GM12878 (cell line): Measurements from ENCODE around the gene GCDH. TPM values are rescaled to one million over a fixed set of nuclear protein-coding genes. Genes with fewer than 3 reads are reported as not detected.

Experiments
- ATAC-seq: fragments of 200-7000 bp; cut with Tn5 transposase; 3 replicates; pipeline ENCODE4 v1.9.1; 2020; ENCODE audit warnings: mild to moderate bottlenecking, moderate library complexity
- BruUV-seq: library from RNA; stranded (reverse); fragments of 400-500 nt; replicated peaks from 2 replicates; lab custom pipeline; 2021; lab: Mats Ljungman, UMichigan
- CTCF ChIA-PET: fragments of 300-600 bp; sonication (Branson Sonifier 250); formaldehyde crosslinking; extraction: SDS; loops from one replicate; lab custom pipeline; 2021; ENCODE audit warnings: inconsistent platforms; lab: Yijun Ruan, JAX
- POLR2A ChIA-PET: fragments of 350-600 bp; formaldehyde crosslinking; extraction: SDS; loops from one replicate; lab custom pipeline; 2021; ENCODE audit warnings: inconsistent platforms; lab: Charles Lee
- RAD21 ChIA-PET: fragments of 300-600 bp; sonication (Branson Sonifier 250); formaldehyde crosslinking; loops from one replicate; lab custom pipeline; 2023; ENCODE audit warnings: antibody characterized with exemption; ENCODE audit not compliant: unreplicated experiment; lab: Charles Lee
- SMC1A ChIA-PET: fragments of 300-600 bp; sonication (Branson Sonifier 250); formaldehyde crosslinking; loops from one replicate; lab custom pipeline; 2023; ENCODE audit not compliant: unreplicated experiment, uncharacterized antibody; lab: Charles Lee
- DNase-seq: peaks from one replicate; pipeline ENCODE4 v3.0.0-alpha.2; 2011; ENCODE audit warnings: low read depth, low spot score
- FAIRE-seq: peaks from 3 replicates; lab custom pipeline; 2011; peaks lifted over from hg19 to GRCh38; lab: Jason Lieb, UNC
- H2AFZ ChIP-seq: 2 replicates; pipeline ENCODE4 v1.6.0; 2011; ENCODE audit warnings: low read depth, low read length, control low read depth; ENCODE audit not compliant: control insufficient read depth
- H3K27ac ChIP-seq: 2 replicates; pipeline ENCODE4 v1.5.1; 2011; ENCODE audit warnings: control low read depth; ENCODE audit not compliant: control insufficient read depth, insufficient read depth
- H3K27me3 ChIP-seq, 2 experiments: replicated peaks in 1 of 2; 2 replicates each; pipeline versions ENCODE4 v1.6.0 to v1.6.1; 2011; ENCODE audit warnings: low read length in 1 of 2; ENCODE audit not compliant: control insufficient read depth in 2 of 2, insufficient read depth in 2 of 2
- H3K36me3 ChIP-seq, 2 experiments: 2 replicates each; pipeline ENCODE4 v1.5.1; 2011; ENCODE audit warnings: low read length in 1 of 2; ENCODE audit not compliant: control insufficient read depth in 2 of 2, insufficient read depth in 2 of 2
- H3K4me1 ChIP-seq: 2 replicates; pipeline ENCODE4 v1.6.1; 2011; ENCODE audit warnings: mild to moderate bottlenecking, low read length, moderate library complexity, mixed read lengths; ENCODE audit not compliant: control insufficient read depth, insufficient read depth
- H3K4me2 ChIP-seq: 2 replicates; pipeline ENCODE4 v1.6.0; 2011; ENCODE audit warnings: control low read depth; ENCODE audit not compliant: control insufficient read depth, insufficient read depth
- H3K4me3 ChIP-seq: fragments of 200-600 bp; sonication (generic); 2 replicates; pipeline ENCODE4 v1.5.1; 2016
- H3K79me2 ChIP-seq: 2 replicates; pipeline ENCODE4 v1.6.0; 2011; ENCODE audit warnings: low read length; ENCODE audit not compliant: control insufficient read depth, insufficient read depth
- H3K9ac ChIP-seq: 2 replicates; pipeline ENCODE4 v1.8.0; 2011; ENCODE audit warnings: low read length, control low read depth, mixed read lengths; ENCODE audit not compliant: control insufficient read depth, insufficient read depth
- H3K9me3 ChIP-seq: replicated peaks from 3 replicates; pipeline ENCODE4 v1.5.1; 2011; ENCODE audit warnings: mild to moderate bottlenecking, low read length; ENCODE audit not compliant: control insufficient read depth, insufficient read depth
- H4K20me1 ChIP-seq: 2 replicates; pipeline ENCODE4 v1.6.0; 2011; ENCODE audit not compliant: control insufficient read depth, insufficient read depth
- NFIC ChIP-seq: IDR thresholded peaks from 2 replicates; pipeline ENCODE4 v1.6.1; 2012; ENCODE audit warnings: low read depth, mild to moderate bottlenecking, inconsistent platforms, low read length, moderate library complexity
- NFYB ChIP-seq: IDR thresholded peaks from 2 replicates; pipeline ENCODE4 v1.6.1; 2011; ENCODE audit warnings: low read depth, mild to moderate bottlenecking, low read length, improper control_type of control experiment, moderate library complexity; ENCODE audit not compliant: insufficient read depth
- PML ChIP-seq: IDR thresholded peaks from 2 replicates; pipeline ENCODE4 v1.6.1; 2012; ENCODE audit warnings: low read length, inconsistent platforms
- RELA ChIP-seq: fragments of 450-650 bp; IDR thresholded peaks from 2 replicates; pipeline ENCODE4 v1.8.0; 2014; ENCODE audit warnings: borderline replicate concordance; ENCODE audit not compliant: partially characterized antibody
- RFX5 ChIP-seq: IDR thresholded peaks from 2 replicates; pipeline ENCODE4 v1.6.1; 2011; ENCODE audit warnings: low read depth, low read length, improper control_type of control experiment
- STAT3 ChIP-seq: IDR thresholded peaks from 2 replicates; pipeline ENCODE4 v1.6.1; 2011; ENCODE audit warnings: low read depth, low read length, improper control_type of control experiment
- ZNF207 ChIP-seq: fragments of 450-650 bp; IDR thresholded peaks from 2 replicates; pipeline ENCODE4 v1.6.1; 2014; ENCODE audit warnings: antibody characterized with exemption, mild to moderate bottlenecking, borderline replicate concordance
- WGBS: methylation state at CpG from one replicate; pipeline ENCODE4 v1.1.6; 2016; ENCODE audit warnings: low lambda C conversion rate; ENCODE audit not compliant: insufficient replicate concordance, insufficient coverage; ENCODE audit errors: missing lambda C conversion rate; 5-methylcytosine and 5-hydroxymethylcytosine counted together
- in situ Hi-C: fragments of 300-500 bp; cut with MboI; formaldehyde crosslinking; loops from 9 replicates; pipeline ENCODE4 v1.14.3; 2018; ENCODE audit warnings: mixed read lengths
- intact Hi-C: fragments of 100-400 bp; cut with micrococcal nuclease; formaldehyde crosslinking; loops from one replicate; pipeline ENCODE4 v1.14.2; 2022; ENCODE audit not compliant: unreplicated experiment
- polyA plus RNA-seq, 11 experiments: library from polyadenylated mRNA; depleted of rRNA in 4 of 11; unstranded in 6 of 11; stranded (reverse) in 5 of 11; fragments of >200 nt; fragmentation: Nextera tagmentation in 4 of 11; fragmentation: Illumina TruSeq in 1 of 11; extraction: Ambion mirVana in 4 of 11; extraction: Trizol in 1 of 11; gene quantifications; 1 replicate in 1 of 11; 2 replicates in 10 of 11; pipeline versions ENCODE4 v1.2.1 to v1.2.3, GENCODE V29; 2011 to 2016; ENCODE audit warnings: inconsistent platforms in 2 of 11, missing spikeins in 2 of 11, low read depth in 1 of 11
- total RNA-seq, 4 experiments: library from RNA; depleted of rRNA in 3 of 4; stranded (reverse); fragments of >200 nt in 3 of 4; fragmentation: Illumina TruSeq in 1 of 4; extraction: Trizol in 1 of 4; gene quantifications; 2 replicates each; pipeline versions ENCODE4 v1.2.1 to v1.2.3, GENCODE V29; 2013 to 2021
- TF ChIP-seq, protein P1 (sequence below): IDR thresholded peaks from 2 replicates; pipeline ENCODE4 v1.6.1; 2012; ENCODE audit warnings: improper control_type of control experiment, low read depth, low read length; ENCODE audit not compliant: insufficient replicate concordance

GCDH gene
- total and polyA plus RNA-seq, 10 of the 15 experiments (the other 5 are each of a cell fraction or from before 2014, with no cell fraction given) = 4.2 to 69.4 (median 39.7) TPM

DNA sequence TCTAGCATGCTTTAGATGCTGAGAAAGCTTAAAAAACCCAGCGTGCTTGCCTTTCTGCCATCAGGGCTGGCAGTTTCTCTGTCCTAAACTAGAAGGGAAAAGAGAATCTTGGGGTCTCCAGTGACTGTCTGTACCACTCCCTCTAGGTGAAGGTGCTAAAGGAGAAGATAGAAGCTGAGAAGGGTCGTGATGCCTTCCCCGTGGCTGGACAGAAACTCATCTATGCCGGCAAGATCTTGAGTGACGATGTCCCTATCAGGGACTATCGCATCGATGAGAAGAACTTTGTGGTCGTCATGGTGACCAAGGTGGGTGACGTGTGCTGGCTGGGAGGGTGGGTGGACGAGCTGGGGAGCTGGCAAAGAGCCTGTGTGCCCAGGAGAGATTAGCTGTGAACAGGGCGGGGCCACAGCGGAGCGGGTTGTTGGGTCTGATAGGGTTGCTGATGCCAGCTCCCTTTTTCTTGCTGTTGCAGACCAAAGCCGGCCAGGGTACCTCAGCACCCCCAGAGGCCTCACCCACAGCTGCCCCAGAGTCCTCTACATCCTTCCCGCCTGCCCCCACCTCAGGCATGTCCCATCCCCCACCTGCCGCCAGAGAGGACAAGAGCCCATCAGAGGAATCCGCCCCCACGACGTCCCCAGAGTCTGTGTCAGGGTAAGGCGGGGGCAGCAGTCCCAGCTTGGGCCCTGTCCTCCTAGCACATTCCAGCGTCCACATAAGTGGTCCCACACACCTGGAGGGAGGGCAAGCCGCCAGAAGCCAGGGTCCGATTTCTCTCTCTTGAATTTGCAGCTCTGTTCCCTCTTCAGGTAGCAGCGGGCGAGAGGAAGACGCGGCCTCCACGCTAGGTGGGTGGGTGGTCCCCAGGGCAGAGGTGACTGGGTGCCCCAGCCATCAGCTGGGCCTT, 57.0 kb downstream of the GCDH start:
- SMC1A ChIA-PET = no interaction called here
- Histone ChIP-seq H3K4me3 (no peak overlapping the region), H3K27me3 (no peaks in the 10 kb centered on the region)
- POLR2A ChIA-PET = no interaction called here
- RAD21 ChIA-PET = no interaction called here
- CTCF ChIA-PET = interaction anchor here (0.5 to 1.0 kb wide), 2 partner anchors 18 to 63 kb away, joined by 3 to 5 read pairs; no protein-coding TSS in a partner anchor
- TF ChIP-seq, protein P1, sequence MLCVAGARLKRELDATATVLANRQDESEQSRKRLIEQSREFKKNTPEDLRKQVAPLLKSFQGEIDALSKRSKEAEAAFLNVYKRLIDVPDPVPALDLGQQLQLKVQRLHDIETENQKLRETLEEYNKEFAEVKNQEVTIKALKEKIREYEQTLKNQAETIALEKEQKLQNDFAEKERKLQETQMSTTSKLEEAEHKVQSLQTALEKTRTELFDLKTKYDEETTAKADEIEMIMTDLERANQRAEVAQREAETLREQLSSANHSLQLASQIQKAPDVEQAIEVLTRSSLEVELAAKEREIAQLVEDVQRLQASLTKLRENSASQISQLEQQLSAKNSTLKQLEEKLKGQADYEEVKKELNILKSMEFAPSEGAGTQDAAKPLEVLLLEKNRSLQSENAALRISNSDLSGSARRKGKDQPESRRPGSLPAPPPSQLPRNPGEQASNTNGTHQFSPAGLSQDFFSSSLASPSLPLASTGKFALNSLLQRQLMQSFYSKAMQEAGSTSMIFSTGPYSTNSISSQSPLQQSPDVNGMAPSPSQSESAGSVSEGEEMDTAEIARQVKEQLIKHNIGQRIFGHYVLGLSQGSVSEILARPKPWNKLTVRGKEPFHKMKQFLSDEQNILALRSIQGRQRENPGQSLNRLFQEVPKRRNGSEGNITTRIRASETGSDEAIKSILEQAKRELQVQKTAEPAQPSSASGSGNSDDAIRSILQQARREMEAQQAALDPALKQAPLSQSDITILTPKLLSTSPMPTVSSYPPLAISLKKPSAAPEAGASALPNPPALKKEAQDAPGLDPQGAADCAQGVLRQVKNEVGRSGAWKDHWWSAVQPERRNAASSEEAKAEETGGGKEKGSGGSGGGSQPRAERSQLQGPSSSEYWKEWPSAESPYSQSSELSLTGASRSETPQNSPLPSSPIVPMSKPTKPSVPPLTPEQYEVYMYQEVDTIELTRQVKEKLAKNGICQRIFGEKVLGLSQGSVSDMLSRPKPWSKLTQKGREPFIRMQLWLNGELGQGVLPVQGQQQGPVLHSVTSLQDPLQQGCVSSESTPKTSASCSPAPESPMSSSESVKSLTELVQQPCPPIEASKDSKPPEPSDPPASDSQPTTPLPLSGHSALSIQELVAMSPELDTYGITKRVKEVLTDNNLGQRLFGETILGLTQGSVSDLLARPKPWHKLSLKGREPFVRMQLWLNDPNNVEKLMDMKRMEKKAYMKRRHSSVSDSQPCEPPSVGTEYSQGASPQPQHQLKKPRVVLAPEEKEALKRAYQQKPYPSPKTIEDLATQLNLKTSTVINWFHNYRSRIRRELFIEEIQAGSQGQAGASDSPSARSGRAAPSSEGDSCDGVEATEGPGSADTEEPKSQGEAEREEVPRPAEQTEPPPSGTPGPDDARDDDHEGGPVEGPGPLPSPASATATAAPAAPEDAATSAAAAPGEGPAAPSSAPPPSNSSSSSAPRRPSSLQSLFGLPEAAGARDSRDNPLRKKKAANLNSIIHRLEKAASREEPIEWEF = no peak
- TF ChIP-seq NFIC = no peak
- no peak for TF ChIP-seq RELA
- TF ChIP-seq RFX5 = no peak
- no peak for TF ChIP-seq ZNF207
- no peak for TF ChIP-seq PML
- TF ChIP-seq NFYB = no peak
- no peak for TF ChIP-seq STAT3
- TF ChIP-seq, all 136 proteins: peak for 0
- Histone ChIP-seq H3K4me1 (peaks cover 20% of the 10 kb centered on the region), H3K36me3 (peaks cover 26 to 34% of the 10 kb centered on the region in 2 experiments), H3K9me3 (no peaks in the 10 kb centered on the region), H3K79me2 (peaks cover 31% of the 10 kb centered on the region), H3K9ac (no peak overlapping the region), H3K27ac (no peak overlapping the region), H4K20me1 (no peaks in the 10 kb centered on the region), H3K4me2 (peak overlapping the region; percentile 93), H2AFZ (no peak overlapping the region)
- ATAC-seq (no peak), FAIRE-seq (no peak), DNase-seq (no peak)
- 94% methylated on average over 18 of the region's 28 CpGs for WGBS
- no TSS peak for BruUV-seq
- in situ Hi-C loops (no loop called here), intact Hi-C loops (no loop called here)
